Measurements from ENCODE around the gene ZEB1. TPM values are rescaled to one million over a fixed set of nuclear protein-coding genes. Genes with fewer than 3 reads are reported as not detected.

The ZEB1 gene
- total RNA-seq, 1 experiment from 2014 or later: 0.39 TPM

DNA sequence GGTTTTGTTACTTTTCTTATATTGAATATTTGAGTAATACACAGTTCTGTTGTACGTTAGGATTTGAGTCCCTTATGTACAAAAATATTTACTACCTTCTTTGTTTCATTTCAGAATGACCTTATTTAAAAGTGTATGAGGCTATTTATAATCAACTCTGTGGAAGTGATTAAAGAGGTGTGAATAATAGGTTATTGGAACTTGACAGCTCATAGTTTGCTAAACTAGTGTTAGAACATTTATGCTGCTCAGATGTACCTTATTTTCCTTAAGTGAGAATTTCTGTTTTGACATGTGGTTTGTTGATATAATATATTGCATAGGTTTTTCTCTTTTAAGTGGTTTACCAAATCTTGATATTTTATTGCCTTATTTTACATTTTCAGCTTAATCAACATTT, 105.5 kb downstream of the ZEB1 start:
- Mint-ChIP-seq H3K4me1 (no peaks in the 10 kb centered on the region), H3K27me3 (ENCODE audit: low read depth) (no peaks in the 10 kb centered on the region; the same call in 1 of the 2 replicates), H3K36me3 (ENCODE audit: insufficient read depth in 1 of 3, low read depth in 3 of 3) (peaks cover 0 to 11% (median 3%) of the 10 kb centered on the region in 3 experiments; a peak in 2 of 7 replicates), H3K9me3 (peaks cover 7 to 11% of the 10 kb centered on the region in 2 experiments; a peak in 4 of 5 replicates), H3K27ac (no peak overlapping the region), H3K4me3 (no peak overlapping the region)
- no peak overlapping the region for H3K9ac ChIP-seq (ENCODE audit: extremely low read depth, insufficient read length, low read length)
- WGBS (ENCODE audit: extremely low coverage, insufficient read length, low lambda C conversion rate): no CpG with 5 or more reads among the region's 1 CpG
- no peak overlapping the region for H4K5ac ChIP-seq (ENCODE audit: insufficient read length, low read depth, low read length)
- H4K91ac ChIP-seq (ENCODE audit: insufficient read length, low read depth, low read length): no peak overlapping the region
- H3K79me2 ChIP-seq (ENCODE audit: insufficient read depth, low read length): no peaks in the 10 kb centered on the region
- no peak overlapping the region for H3K14ac ChIP-seq (ENCODE audit: insufficient read depth, low read length)
- H2BK120ac ChIP-seq (ENCODE audit: low read depth, low read length, poor library complexity, severe bottlenecking): no peak overlapping the region
- H2BK15ac ChIP-seq (ENCODE audit: low read depth, low read length): no peak overlapping the region
- no peak overlapping the region for H2BK20ac ChIP-seq (ENCODE audit: low read depth, low read length, poor library complexity, severe bottlenecking)
- no peak overlapping the region for H3K27ac ChIP-seq (ENCODE audit: insufficient read length, low read depth, low read length)
- H3K27me3 ChIP-seq (ENCODE audit: insufficient read depth, low read length): no peaks in the 10 kb centered on the region
- H2BK12ac ChIP-seq (ENCODE audit: insufficient read length, low read depth, low read length): no peak overlapping the region
- TF ChIP-seq, protein P1, sequence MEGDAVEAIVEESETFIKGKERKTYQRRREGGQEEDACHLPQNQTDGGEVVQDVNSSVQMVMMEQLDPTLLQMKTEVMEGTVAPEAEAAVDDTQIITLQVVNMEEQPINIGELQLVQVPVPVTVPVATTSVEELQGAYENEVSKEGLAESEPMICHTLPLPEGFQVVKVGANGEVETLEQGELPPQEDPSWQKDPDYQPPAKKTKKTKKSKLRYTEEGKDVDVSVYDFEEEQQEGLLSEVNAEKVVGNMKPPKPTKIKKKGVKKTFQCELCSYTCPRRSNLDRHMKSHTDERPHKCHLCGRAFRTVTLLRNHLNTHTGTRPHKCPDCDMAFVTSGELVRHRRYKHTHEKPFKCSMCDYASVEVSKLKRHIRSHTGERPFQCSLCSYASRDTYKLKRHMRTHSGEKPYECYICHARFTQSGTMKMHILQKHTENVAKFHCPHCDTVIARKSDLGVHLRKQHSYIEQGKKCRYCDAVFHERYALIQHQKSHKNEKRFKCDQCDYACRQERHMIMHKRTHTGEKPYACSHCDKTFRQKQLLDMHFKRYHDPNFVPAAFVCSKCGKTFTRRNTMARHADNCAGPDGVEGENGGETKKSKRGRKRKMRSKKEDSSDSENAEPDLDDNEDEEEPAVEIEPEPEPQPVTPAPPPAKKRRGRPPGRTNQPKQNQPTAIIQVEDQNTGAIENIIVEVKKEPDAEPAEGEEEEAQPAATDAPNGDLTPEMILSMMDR (conservative IDR thresholded peaks at IDR 0.05): no peak
- H3K79me1 ChIP-seq (ENCODE audit: insufficient read depth, low read depth, low read length, poor library complexity, severe bottlenecking): no peaks in the 10 kb centered on the region
- H3K4ac ChIP-seq (ENCODE audit: low read depth, low read length): no peak overlapping the region
- H3K18ac ChIP-seq (ENCODE audit: insufficient read length, low read depth, low read length): no peak overlapping the region
- H3K9me3 ChIP-seq (ENCODE audit: control insufficient read depth, low read depth, low read length): no peaks in the 10 kb centered on the region
- H3K56ac ChIP-seq (ENCODE audit: insufficient read length, low read depth, low read length): no peak overlapping the region
- no peak overlapping the region for H2AFZ ChIP-seq (ENCODE audit: low read length)
- no peak overlapping the region for H4K8ac ChIP-seq (replicated peaks; ENCODE audit: insufficient read length, low read depth, low read length)
- H2BK5ac ChIP-seq (ENCODE audit: insufficient read length, low read length): no peak overlapping the region
- no peaks in the 10 kb centered on the region; the same call in 1 of the 2 replicates for H3K4me1 ChIP-seq (ENCODE audit: insufficient read depth, low read length)
- no peak for DNase-seq
- H3K23ac ChIP-seq (ENCODE audit: insufficient read length, low read depth, low read length): no peak overlapping the region
- no peak overlapping the region for H3K4me2 ChIP-seq (ENCODE audit: insufficient read depth, insufficient read length, low read length)
- no peak overlapping the region for H2AK5ac ChIP-seq (ENCODE audit: insufficient read length, low read length)
- H3T11ph ChIP-seq (ENCODE audit: low read length): no peak overlapping the region
- H3K23me2 ChIP-seq (ENCODE audit: insufficient read length, low read depth, low read length, poor library complexity, severe bottlenecking): no peaks in the 10 kb centered on the region
- no peaks in the 10 kb centered on the region for H4K20me1 ChIP-seq (ENCODE audit: control insufficient read depth, insufficient read depth, insufficient read length)
